Measurements from ENCODE around the gene PSMB3. TPM values are rescaled to one million over a fixed set of nuclear protein-coding genes. Genes with fewer than 3 reads are reported as not detected.

The PSMB3 gene
- total RNA-seq, 2 donors from 2014 or later, result 108 to 124 TPM

- ATAC-seq (ENCODE audit: insufficient number of reproducible peaks, low FRiP score, low read depth), result no peak
- Histone ChIP-seq H3K4me1 (ENCODE audit: control insufficient read depth in 1 of 2, low read depth in 2 of 2) (peaks cover 0 to 12% of the 10 kb centered on the region in 2 donors), H3K36me3 (peaks cover 35% of the 10 kb centered on the region), H3K27ac (no peak overlapping the region), H3K27me3 (replicated peaks; ENCODE audit: insufficient read depth) (no peaks in the 10 kb centered on the region), H3K9me3 (no peaks in the 10 kb centered on the region), H3K4me3 (no peak overlapping the region)
- no peak for DNase-seq (ENCODE audit: low spot score)
- TF ChIP-seq CTCF (IDR thresholded peaks at IDR 0.05), result no peak
Measured at GRCh38 chr17:38709864-38710603, 42.5 kb upstream of the PSMB3 start.

GRCh38 chr17:38710604-38710962 lies 42.0 kb upstream of the PSMB3 start:
- no peak overlapping the region for H3K4me3 ChIP-seq
- no peaks in the 10 kb centered on the region for H3K9me3 ChIP-seq
- no peak overlapping the region for H3K27ac ChIP-seq
- ATAC-seq (ENCODE audit: insufficient number of reproducible peaks, low FRiP score, low read depth) (no peak), DNase-seq (ENCODE audit: low spot score) (no peak)
- H3K27me3 ChIP-seq (replicated peaks; ENCODE audit: insufficient read depth), result no peaks in the 10 kb centered on the region
- peaks cover 41% of the 10 kb centered on the region for H3K36me3 ChIP-seq
- H3K4me1 ChIP-seq (ENCODE audit: control insufficient read depth in 1 of 2, low read depth in 2 of 2), result peaks cover 0 to 12% of the 10 kb centered on the region in 2 donors
- TF ChIP-seq CTCF (IDR thresholded peaks at IDR 0.05), result no peak

GRCh38 chr17:38710985-38711384 lies 41.6 kb upstream of the PSMB3 start:
- no peaks in the 10 kb centered on the region for H3K9me3 ChIP-seq
- peaks cover 45% of the 10 kb centered on the region for H3K36me3 ChIP-seq
- H3K27me3 ChIP-seq (replicated peaks; ENCODE audit: insufficient read depth), result no peaks in the 10 kb centered on the region
- no peak for TF ChIP-seq CTCF (IDR thresholded peaks at IDR 0.05)
- no peak overlapping the region for H3K27ac ChIP-seq
- ATAC-seq (ENCODE audit: insufficient number of reproducible peaks, low FRiP score, low read depth) (no peak), DNase-seq (ENCODE audit: low spot score) (no peak)
- H3K4me3 ChIP-seq, result no peak overlapping the region
- peaks cover 0 to 12% of the 10 kb centered on the region in 2 donors for H3K4me1 ChIP-seq (ENCODE audit: control insufficient read depth in 1 of 2, low read depth in 2 of 2)

- no peak for ATAC-seq (ENCODE audit: insufficient number of reproducible peaks, low FRiP score, low read depth)
- TF ChIP-seq CTCF (IDR thresholded peaks at IDR 0.05), result no peak
- Histone ChIP-seq H3K4me3 (no peak overlapping the region), H3K9me3 (no peaks in the 10 kb centered on the region), H3K27ac (no peak overlapping the region), H3K27me3 (replicated peaks; ENCODE audit: insufficient read depth) (no peaks in the 10 kb centered on the region), H3K36me3 (peaks cover 55% of the 10 kb centered on the region), H3K4me1 (ENCODE audit: control insufficient read depth in 1 of 2, low read depth in 2 of 2) (peaks cover 0 to 4% of the 10 kb centered on the region in 2 donors)
- no peak for DNase-seq (ENCODE audit: low spot score)
Measured at GRCh38 chr17:38711792-38712571, 40.6 kb upstream of the PSMB3 start.

- H3K4me1 ChIP-seq (ENCODE audit: control insufficient read depth in 1 of 2, low read depth in 2 of 2), result no peaks in the 10 kb centered on the region
- no peak for DNase-seq (ENCODE audit: low spot score)
- no peaks in the 10 kb centered on the region for H3K9me3 ChIP-seq
- no peaks in the 10 kb centered on the region for H3K27me3 ChIP-seq (replicated peaks; ENCODE audit: insufficient read depth)
- TF ChIP-seq CTCF (IDR thresholded peaks at IDR 0.05), result no peak
- no peak overlapping the region for H3K4me3 ChIP-seq
- no peak overlapping the region for H3K27ac ChIP-seq
- ATAC-seq (ENCODE audit: insufficient number of reproducible peaks, low FRiP score, low read depth), result no peak
- peaks cover 60% of the 10 kb centered on the region for H3K36me3 ChIP-seq
Measured at GRCh38 chr17:38712593-38712992, 39.9 kb upstream of the PSMB3 start.
